HG03521 (cell line): Measurements from ENCODE around the gene TEK.
"Not testable (repeated sequence)": the region's sequence is repeated elsewhere in the genome, so short reads cannot be mapped to it uniquely, and the experiment has no call there.

ENCODE experiments used
- ATAC-seq: cut with Tn5 transposase; IDR thresholded peaks from one replicate; pipeline ENCODE4 v1.9.1; 2021; ENCODE audit warnings: mild to moderate bottlenecking, moderate library complexity; ENCODE audit not compliant: unreplicated experiment

The TEK gene

DNA sequence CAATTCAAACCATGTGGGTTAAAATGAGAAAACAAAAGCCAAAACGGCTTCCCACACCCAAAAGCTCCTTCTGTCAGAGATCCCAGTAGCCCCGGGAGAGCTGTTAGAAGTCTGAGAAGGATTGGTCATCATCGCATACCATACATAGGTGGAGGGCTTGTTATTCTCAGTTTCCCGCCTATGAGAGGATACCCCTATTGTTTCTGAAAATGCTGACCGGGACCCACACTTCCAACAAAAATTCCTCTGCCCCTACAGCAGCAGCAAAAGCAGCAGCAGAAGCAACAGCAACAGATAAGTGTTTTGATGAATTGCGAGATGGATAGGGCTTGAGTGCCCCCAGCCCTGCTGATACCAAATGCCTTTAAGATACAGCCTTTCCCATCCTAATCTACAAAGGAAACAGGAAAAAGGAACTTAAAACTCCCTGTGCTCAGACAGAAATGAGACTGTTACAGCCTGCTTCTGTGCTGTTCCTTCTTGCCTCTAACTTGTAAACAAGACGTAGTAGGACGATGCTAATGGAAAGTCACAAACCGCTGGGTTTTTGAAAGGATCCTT, at the start of gene TEK:
TEK (plus strand) TSS at position 245 of the 561 bp plus-strand sequence. CDS start 366 bp downstream, outside the sequence.
- ATAC-seq, result no peak

DNA sequence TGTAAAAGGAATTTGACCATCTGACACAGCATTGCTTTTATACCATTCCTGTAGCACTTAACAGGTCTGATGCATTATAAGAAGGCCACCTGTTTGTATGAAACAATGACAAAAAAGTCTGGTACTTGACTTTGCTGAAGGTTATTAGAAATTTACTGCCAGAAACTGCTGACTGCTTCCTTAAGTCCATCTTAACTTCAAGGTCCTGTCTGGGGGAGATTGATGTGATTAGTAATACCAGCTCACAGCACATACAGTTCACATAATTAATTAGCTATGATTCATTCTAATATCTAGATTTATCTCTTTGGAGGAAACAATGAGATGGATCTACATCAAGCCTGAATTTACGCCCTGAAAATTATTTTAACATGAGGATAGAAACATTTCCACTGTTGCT, 49.6 kb upstream of the TEK start:
- ATAC-seq, result no peak

DNA sequence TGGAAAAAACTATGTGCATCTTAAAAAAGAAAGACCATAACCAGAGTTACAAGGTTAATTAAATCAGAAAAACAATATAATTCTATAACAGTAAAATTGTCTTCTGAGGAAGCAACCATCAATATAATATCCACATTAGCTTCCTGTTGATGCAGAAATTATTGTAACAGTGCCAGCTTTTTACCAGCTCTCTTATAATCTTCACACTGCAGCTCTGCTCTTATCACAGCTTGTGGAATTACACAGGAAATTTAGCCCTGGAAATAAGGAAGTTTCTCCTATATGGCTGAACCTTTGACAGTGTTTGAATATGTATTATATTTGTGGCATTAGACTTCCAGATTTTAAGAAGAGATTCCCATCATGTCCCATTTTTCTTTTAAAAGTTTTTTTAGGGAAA, 49.1 kb upstream of the TEK start:
- ATAC-seq, result no peak

DNA sequence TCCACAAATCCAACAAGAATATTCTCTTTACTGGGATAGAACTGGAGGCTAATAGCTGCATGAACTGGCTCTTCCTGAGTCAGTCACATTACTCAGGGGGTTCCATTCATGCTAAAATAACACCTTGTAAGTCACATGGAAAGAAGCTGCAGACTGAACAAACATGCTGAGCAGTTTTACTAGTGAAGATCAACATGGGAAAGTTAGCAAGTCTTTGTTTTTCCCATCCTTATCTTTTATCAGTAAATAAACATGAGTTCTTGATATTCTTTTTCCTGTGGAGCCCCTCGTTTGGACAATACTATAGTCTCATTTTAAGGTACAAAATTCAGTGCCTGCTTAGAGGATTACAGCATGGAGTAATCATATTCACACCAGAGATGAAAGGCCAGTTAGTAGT, 43.7 kb upstream of the TEK start:
- ATAC-seq, result no peak

DNA sequence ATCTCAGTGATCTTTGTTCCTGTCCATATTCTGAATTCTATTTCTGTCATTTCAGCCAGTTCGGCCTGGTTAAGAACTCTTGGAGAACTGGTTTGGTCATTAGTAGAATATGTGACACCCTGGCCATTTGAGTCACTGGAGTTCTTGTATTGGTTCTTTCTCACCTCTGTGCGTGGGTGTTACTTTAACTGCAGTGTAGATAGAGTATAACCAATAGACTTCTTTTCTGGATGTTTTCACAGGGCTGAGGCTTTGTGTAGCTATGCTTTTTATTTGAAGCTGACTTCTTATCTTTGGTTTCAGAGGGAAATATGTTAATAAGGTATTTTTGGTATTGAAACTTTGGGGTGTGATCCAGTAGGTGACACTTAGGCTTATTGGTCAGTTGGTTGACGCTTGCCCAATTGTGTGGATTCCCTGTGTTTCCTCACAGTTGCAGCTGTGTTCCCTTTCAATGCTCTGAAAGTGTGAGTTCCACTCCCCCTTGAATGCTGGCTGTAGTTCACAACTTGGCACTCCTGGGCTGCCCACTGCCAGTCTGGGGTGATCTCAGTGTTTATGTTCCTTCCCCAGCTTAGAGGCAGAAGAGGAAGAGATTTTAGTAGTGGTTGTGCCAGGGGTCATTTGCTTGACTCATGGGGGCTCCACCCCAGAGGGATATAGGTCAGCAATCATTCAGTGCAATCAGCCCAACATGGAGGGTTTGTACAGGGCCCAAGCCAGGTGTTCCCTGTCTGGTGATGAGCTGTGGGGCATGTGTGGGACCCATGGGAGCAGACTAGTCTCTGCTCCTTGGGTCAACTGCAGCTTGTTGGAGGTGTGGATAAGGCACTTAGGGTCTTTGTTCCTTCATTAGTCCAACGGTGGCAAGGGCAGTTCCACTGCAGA, 34.9 kb upstream of the TEK start:
- no peak for ATAC-seq

DNA sequence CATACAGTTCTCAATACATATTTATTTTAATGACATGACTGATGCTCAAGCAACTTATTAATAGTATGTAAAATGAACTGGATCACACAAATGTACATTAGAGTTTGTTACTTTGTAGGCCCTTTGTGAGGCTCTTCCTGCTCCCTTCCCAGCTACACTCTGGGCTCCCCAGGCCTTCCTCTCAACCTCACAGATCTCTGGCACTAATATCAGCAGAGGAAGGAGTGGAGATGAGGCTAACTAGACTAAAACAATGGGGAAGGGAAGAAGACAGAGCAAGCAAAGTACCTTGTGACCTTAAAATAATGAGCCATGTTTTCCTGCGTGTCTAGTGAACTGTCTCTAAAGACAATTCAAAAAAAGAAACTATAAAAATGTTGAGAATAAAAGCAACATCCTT, 30.3 kb upstream of the TEK start:
- ATAC-seq, result no peak

DNA sequence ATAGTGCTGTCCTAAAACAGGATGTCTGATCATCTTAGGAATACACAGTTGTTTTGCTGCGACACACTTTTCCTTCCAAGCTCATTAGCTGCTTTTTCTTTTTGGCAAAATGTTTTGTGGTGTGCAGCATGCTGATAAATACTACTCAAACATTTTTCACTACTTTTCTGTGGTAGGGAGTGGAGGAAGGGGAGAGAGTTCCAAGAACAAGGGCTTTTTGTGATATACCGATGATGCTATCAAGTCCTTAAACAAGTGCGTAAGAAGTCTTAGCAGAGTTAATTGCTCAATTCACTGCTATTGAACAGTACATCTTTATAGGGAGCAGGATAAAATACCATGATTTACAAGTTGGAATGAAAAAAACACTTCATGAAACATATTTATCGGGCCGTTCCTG, 23.6 kb upstream of the TEK start:
- ATAC-seq, result no peak

DNA sequence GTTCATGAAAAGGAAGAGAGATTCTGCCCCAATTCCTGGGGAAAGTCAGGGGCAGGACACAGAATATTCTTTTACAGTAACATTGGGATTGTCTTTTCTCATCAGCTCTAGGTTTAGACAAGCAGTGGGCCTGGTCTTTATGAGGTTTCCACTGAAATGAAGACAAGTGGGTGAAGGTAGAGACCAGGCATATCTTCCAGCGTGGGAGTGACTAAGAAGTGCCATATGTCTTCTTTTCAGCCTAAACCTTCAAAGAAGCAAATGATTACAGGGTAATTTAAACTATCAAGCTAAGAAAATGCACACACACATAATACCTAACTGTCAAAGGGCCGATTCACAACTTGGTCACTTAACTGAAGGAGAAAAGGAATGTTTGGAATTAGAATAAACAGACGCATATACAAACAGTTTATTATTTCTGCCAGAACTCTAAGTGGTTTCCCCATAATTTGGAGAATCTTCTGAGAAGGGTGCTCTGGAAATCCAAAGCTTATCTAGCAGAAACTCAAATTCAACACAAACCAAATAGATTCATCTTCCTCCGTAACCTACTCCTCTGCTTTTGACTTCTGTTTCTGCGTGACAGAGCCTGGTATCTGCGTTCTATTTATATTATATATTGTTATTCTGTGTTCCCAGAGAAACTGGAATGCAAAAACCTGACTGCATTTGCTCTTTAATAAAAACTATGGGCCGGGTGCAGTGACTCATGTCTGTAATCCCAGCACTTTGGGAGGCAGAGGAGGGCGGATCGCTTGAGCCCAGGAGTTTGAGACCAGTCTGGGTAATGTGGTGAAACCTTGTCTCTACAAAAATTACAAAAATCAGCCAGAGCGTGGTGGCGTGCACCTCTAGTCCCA, 22.0 kb upstream of the TEK start:
- no peak for ATAC-seq

DNA sequence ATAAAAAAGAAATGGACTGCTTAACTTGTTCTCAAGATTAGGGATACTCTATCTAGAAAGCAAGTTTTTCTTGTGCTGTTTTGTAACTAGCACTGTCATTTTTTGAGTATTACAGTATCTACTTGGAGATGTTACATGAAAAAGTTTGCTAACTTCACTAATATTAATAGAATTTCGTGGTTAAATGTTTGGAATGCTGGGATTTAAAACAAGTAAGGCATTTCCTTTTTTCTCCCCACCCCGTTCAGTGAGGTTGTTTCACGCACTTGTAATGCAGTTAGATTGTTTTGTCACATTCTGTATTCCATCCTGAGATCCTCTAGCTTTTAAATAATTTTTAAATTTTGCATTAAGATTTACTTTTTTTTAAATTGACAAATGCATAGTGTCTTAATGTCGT, 20.0 kb upstream of the TEK start:
- ATAC-seq, result no peak

DNA sequence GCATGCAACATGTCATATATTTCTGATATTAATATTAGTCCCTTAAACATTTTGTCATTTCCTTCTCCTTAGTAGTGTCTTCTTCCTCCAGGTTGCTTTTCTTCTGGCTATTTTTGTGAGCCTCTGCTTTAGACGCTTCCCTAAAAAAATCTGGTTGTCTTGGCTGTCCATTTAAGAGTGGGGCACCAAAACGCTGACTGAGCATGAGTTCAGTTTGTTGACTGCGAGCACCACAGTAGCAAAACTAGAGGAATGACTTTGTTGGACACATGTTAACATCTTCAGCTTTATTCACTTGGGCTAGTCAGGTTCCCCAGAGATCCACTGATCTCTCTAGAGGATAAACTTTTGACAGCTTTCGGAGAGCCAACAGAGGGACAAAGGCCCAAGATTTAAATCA, 19.3 kb upstream of the TEK start:
- no peak for ATAC-seq

DNA sequence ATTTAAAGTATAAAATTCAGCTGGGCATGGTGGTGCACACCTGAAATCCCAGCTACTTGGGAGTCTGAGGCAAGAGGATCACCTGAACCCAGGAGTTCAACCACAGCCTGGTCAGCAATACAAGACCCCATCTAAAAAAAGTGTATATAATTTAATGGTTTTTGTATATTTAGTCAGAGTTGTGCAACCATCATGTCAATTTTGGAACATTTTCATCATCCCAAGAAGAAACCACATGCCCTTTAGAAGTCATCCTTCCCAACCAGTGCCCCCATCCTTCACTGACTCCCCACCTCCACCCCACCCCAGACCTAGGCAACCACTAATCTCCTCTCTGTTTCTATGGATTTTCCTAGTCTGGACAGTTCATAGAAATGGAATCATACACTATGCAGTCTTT, 18.8 kb upstream of the TEK start:
- no peak for ATAC-seq

DNA sequence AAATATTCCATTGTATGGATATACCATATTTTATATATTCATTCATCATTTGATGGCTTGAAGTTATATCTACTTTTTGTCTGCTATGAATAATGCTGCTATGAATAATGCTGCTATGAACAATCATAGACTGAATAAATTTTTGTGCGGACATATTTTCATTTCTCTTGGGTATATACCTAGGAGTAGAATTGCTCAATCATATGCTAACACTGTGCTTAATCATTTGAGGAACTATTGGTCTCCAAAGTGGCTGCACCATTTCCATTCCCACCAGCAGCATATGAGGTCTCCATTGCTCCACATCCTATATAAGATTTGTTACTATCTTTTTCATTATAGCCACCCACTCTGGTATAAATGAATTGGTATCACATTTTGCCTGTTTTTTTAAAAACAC, 18.3 kb upstream of the TEK start:
- ATAC-seq, result no peak

DNA sequence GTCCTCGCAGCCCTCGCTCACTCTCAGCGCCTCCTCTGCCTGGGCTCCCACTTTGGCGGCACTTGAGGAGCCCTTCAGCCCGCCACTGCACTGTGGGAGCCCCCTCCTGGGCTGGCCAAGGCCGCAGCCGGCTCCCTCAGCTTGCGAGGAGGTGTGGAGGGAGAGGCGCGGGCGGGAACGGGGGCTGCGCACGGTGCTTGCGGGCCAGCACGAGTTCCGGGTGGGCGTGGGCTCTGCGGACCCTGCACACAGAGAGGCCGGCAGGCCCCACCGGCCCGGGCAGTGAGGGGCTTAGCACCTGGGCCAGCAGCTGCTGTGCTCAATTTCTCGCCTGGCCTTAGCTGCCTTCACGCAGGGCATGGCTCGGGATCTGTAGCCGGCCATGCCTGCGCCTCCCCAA, 16.5 kb upstream of the TEK start:
- not testable (repeated sequence) for ATAC-seq

DNA sequence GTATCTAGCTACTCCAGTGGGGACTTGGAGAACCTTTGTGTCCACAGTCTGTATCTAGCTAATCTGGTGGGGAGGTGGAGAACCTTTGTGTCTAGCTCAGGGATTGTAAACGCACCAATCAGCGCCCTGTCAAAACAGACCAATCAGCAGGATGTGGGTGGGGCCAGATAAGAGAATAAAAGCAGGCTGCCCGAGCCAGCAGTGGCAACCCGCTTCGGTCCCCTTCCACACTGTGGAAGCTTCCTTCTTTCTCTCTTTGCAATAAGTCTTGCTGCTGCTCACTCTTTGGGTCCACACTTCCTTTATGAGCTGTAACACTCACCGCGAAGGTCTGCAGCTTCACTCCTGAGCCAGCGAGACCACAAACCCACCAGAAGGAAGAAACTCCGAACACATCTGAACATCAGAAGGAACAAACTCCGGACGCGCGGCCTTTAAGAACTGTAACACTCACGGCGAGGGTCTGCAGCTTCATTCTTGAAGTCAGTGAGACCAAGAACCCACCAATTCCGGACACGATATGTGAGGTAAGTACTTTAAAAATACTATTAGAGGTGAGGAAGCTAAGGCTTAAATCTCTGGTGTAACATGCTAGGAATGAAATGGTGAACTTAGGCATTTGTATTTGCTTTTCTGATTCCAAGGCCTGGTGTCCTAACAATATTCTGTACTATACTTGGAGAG, 15.5 kb upstream of the TEK start:
- not testable (repeated sequence) for ATAC-seq

DNA sequence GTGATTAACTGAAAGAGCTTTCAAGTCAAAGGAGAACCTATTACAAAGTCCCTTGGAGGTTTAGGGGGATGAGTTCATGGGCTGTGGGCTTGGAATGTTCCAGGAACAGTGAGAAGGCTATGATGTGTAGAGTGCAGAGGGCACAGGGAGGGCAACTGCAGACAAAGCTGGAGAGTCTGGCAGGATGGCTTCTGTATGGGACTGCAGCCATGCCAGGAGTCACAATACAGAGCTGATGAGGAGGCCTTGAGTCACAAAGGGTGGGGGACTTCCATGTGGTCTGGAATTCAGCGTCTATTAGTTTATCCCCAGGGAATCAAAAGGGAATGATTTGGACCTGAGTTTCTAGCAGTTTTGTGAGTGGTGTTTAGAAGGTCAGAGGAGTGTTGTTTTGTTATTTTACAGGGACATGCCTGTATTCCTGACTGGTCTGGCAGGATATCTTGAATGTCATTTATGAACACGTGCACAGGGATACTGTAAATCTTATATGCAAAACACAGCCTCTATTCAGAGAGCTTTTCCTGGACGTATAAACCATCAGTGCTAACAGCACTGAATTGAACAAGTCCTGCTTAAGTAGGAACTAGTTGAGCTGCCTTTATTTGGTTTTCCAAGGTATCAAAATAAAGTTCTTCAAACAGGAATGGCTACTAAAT, 14.3 kb upstream of the TEK start:
- no peak for ATAC-seq

DNA sequence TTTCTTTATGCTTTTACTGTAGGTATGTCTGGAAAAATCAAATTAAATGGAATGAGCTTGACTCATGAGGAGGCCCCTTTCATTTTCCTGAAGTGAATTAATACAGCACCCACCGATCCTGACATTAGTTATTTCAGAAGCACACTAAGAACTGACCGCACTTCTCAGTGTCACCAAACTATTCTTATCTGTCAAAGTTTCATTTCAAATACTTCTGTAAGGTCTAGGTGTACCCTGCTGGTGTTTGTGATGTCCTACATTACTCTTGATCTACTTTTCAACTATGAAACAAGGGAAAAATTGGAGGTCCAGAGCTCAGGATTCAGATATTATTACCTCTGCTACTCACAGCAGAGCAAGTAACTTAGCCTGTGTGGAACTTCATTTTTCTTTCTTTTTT, 1.8 kb upstream of the TEK start:
- ATAC-seq, result no peak

DNA sequence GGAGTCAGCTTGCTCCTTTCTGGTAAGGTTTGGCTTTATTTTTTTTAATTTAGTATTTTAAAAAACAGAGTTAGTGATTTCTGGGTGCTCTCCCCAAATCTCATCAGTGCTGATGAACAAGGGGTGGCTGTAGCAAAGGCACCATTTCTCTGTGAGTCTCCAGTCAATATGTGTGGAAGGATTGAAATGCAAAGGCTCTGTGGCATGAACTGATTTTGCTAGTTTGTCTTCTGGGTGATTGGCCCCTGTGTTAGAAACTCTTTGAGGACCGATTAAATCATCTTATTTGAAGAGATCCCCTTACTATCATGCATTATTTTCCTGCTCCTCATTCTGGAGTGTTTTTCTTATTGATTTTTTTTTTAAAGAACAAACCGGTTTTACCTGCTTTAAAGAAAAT, 596 bp downstream of the TEK start:
- ATAC-seq, result no peak

DNA sequence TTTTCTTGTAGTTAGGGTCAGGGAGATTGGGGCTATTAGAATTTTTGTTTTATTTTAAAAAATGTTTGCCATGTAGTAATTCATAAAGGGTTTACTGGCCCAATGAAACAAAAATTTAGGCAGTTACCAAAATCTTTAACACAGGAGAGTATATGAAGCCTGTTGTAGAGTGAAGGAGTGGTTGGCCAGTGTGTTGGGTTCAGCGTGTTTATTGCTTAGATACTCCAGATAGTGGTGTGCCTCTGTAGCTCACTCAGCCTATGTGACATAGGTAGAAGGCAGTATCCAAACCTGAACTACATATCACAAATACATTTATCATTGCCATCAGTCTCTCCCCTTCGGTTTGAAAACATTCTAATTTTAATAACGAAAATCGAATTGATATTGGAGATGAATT, 1.2 kb downstream of the TEK start:
- ATAC-seq, result no peak

DNA sequence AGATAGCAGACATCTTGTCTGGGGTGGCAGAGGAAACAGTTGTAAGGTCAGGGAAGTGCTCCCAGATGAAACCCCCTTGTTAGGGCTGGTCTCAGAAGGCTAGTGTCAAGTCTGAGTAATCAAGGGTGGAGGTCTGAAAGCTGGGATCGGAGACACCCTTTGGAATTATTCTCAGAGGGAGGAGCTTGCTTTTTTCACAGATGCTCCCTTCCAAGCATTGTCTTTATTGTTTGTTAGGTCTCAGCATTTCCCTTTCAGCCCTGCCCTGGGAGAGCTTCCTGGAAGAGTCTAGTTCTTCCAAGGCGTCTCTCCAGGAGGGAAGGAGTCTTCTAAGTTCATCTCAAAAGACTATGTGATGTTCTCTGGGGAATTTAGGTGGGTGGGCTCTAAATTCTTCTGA, 3.2 kb downstream of the TEK start:
- ATAC-seq, result no peak

DNA sequence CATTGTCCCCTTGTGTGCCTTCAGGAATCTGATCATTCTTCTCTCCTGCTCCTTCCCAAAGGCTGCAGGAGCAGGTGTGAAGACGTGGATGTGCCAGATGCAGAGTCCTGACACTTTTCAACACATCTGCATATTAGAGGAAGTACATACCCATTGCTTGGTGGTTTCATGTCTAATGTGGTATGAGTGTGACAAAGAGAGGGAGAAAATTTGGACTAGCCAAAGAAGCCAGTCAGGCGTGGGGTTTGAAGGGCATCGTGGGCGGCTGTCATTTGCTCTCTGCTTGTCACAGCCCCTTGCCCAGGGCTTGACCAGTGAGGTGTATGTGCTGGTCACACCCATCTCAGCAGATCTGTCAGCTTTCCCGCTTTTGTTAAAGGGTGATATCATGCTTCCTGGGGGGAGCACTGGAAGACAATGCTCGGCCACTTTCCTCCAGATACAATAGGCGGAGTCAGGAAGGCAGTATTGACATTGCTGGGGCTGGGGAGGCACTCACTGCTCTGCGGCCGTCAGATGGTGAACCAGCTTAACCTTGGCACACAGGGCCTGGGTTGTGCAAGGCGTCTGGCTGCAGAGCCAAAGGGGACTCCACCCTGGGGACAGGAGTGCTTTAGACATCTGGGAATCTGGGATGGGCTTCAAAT, 8.6 kb downstream of the TEK start:
- no peak for ATAC-seq
